Ramos (cell line): ENCODE data around the gene DDA1.
"Not testable (repeated sequence)": the region's sequence is repeated elsewhere in the genome, so short reads cannot be mapped to it uniquely, and the experiment has no call there.

Experiments
- in situ Hi-C: fragments of 300-500 bp; cut with MboI; formaldehyde crosslinking; loops from one replicate; pipeline ENCODE4 v1.14.3; 2022; ENCODE audit warnings: low sequenced_read_pairs; ENCODE audit not compliant: unreplicated experiment

Gene DDA1

GRCh38 chr19:17286263-17286662, 23.1 kb upstream of the DDA1 start:
- in situ Hi-C loops: loop anchor here (5.0 kb wide), 1 partner anchor 219 kb away; no protein-coding TSS in a partner anchor

GRCh38 chr19:17286752-17287151, 22.6 kb upstream of the DDA1 start:
- in situ Hi-C loops: loop anchor here (5.0 kb wide), 1 partner anchor 219 kb away; no protein-coding TSS in a partner anchor

- in situ Hi-C loops: loop anchor here (5.0 kb wide), 1 partner anchor 222 kb away; no protein-coding TSS in a partner anchor
These were observed 19.9 kb upstream of the DDA1 start for GRCh38 chr19:17289489-17289888.

- in situ Hi-C loops: no loop called here
These were observed 16.9 kb upstream of the DDA1 start for GRCh38 chr19:17292301-17293074.

GRCh38 chr19:17293605-17294004, 15.8 kb upstream of the DDA1 start:
- in situ Hi-C loops: no loop called here

- in situ Hi-C loops: no loop called here
These were observed 15.1 kb upstream of the DDA1 start for GRCh38 chr19:17294051-17294891.

GRCh38 chr19:17295551-17295950, 13.8 kb upstream of the DDA1 start:
- in situ Hi-C loops: not testable (repeated sequence)

- in situ Hi-C loops: no loop called here
These were observed 13.1 kb upstream of the DDA1 start for GRCh38 chr19:17296273-17296672.

- in situ Hi-C loops: no loop called here
These were observed 12.4 kb upstream of the DDA1 start for GRCh38 chr19:17296976-17297375.

- in situ Hi-C loops: no loop called here
These were observed 8.3 kb upstream of the DDA1 start for GRCh38 chr19:17300992-17301619.

- in situ Hi-C loops: no loop called here
These were observed 6.8 kb upstream of the DDA1 start for GRCh38 chr19:17302391-17303166.

- in situ Hi-C loops: no loop called here
These were observed 6.0 kb upstream of the DDA1 start, which contains the start of gene ABHD8 for GRCh38 chr19:17303167-17303939. Gene ABHD8, minus strand, starts transcription at chr19:17303425. Its CDS starts 1,809 bp downstream, at chr19:17301616.

GRCh38 chr19:17303940-17304267, 5.5 kb upstream of the DDA1 start:
- in situ Hi-C loops: no loop called here

- in situ Hi-C loops: no loop called here
These were observed 4.8 kb upstream of the DDA1 start for GRCh38 chr19:17304386-17305215.

GRCh38 chr19:17305216-17305516, 4.2 kb upstream of the DDA1 start:
- in situ Hi-C loops: no loop called here

GRCh38 chr19:17305517-17306284, 3.7 kb upstream of the DDA1 start, which contains the start of gene MRPL34:
Gene MRPL34, plus strand, starts transcription at chr19:17305872. Its CDS starts 21 bp downstream, at chr19:17305893.
- in situ Hi-C loops: no loop called here

GRCh38 chr19:17306285-17306714, 3.1 kb upstream of the DDA1 start:
- in situ Hi-C loops: no loop called here

- in situ Hi-C loops: no loop called here
These were observed 1.4 kb upstream of the DDA1 start for GRCh38 chr19:17307876-17308377.
